NT2/D1 (cell line): Measurements from ENCODE around the gene HHLA2.

Source experiments
- SUZ12 ChIP-seq: IDR thresholded peaks from 2 replicates; pipeline ENCODE4 v1.6.1; 2011; ENCODE audit not compliant: insufficient read length, insufficient read depth; ENCODE audit errors: extremely low read depth
- YY1 ChIP-seq: IDR thresholded peaks from 2 replicates; pipeline ENCODE4 v1.6.1; 2011; ENCODE audit not compliant: insufficient read length, insufficient read depth
- ZNF274 ChIP-seq: IDR thresholded peaks from 2 replicates; pipeline ENCODE4 v1.6.1; 2011; ENCODE audit warnings: mild to moderate bottlenecking, low read depth, low read length

DNA sequence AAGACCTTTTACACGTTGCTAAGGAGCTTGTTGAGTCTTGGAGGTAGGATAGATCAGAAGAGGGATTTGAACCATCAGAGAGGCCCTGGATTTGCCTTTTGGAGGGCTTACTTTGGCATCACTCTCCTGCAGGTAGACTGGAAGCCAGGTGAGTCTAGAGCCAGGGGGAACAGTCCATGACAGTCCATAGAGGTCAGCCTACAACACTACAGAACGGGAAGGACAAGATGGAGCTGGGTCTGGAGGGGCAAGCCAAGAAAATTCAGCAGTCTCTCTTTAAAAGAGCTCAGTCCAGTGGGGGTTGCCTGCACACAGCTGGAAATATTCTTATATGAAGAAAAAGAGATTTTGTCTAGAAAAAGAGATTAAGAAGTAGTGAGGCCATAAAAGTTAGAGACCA, 60.7 kb downstream of the HHLA2 start:
- TF ChIP-seq SUZ12 (no peak), YY1 (no peak), ZNF274 (no peak)
